ENCODE results near the gene NTF3. TPM values are rescaled to one million over a fixed set of nuclear protein-coding genes. Genes with fewer than 3 reads are reported as not detected.
A peak's percentile ranks its signal among the peaks of the same experiment; 100 is the strongest.

NTF3 gene
- total and polyA plus RNA-seq, 2 of the 8 experiments (the other 6 are each of a cell fraction or from before 2014, with no cell fraction given) = 1.4 to 2.3 TPM

DNA sequence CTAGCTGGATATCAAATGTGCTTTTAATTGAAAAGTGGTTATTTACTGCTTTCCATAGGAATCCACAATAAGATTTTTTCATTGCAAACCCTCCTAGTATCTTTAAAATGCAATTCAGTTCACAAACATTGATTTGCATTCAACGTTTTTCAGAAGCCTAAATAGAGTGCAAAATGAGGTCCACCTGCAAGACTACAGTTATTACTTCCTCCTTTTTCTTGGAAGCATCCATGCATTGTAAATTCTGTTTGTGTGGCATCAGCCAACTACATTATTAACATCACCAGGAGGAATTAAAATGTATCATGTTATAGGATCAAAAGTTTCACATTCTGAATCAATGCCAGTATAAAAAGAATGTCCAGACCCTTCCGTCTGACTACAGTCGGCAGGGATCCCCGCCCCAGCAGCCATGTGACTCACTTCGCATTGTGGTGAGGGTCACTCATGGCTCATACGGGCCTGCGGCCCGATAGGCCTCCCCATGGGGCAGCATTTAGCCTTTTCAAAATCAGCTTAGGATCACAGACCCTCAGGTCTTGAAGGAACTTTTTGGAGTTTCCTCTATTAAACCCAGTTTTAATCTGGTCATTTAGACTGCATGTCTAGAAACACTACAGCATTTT lies 46.3 kb downstream of the NTF3 start:
- Histone ChIP-seq H2BK5ac (ENCODE audit: low read depth, low read length) (no peak overlapping the region), H3K4ac (replicated peaks; ENCODE audit: insufficient read length, low read depth, low read length) (no peak overlapping the region), H3K9ac (replicated peaks in 1 of 4; ENCODE audit: extremely low read depth in 1 of 4, low read depth in 3 of 4, low read length in 3 of 4) (no peak overlapping the region), H4K91ac (replicated peaks; ENCODE audit: insufficient read length, low read length) (no peak overlapping the region), H2AK5ac (ENCODE audit: low read depth, low read length) (no peak overlapping the region), H3K4me3 (ENCODE audit: extremely low read depth in 1 of 4, insufficient read depth in 2 of 4, low read depth in 3 of 4, low read length in 4 of 4) (no peak overlapping the region), H3K36me3 (ENCODE audit: control insufficient read depth in 2 of 4, insufficient read depth in 4 of 4, low read length in 3 of 4) (no peaks in the 10 kb centered on the region; a peak in 1 of 8 replicates), H3K27me3 (replicated peaks in 1 of 4; ENCODE audit: control insufficient read depth in 3 of 4, extremely low read depth in 1 of 4, insufficient read depth in 3 of 4, low read length in 3 of 4) (peaks cover 0 to 6% (median 0%) of the 10 kb centered on the region in 4 experiments; a peak in 4 of 7 replicates), H2BK15ac (ENCODE audit: low read length) (no peak overlapping the region), H3K79me2 (ENCODE audit: control insufficient read depth in 1 of 2, insufficient read depth in 2 of 2, low read length in 2 of 2) (no peaks in the 10 kb centered on the region), H2BK120ac (replicated peaks; ENCODE audit: low read depth, low read length) (no peak overlapping the region), H4K20me1 (replicated peaks in 1 of 2; ENCODE audit: control insufficient read depth in 1 of 2, insufficient read depth in 2 of 2, low read length in 2 of 2) (no peaks in the 10 kb centered on the region), H3K79me1 (ENCODE audit: low read depth, low read length) (no peaks in the 10 kb centered on the region), H3K14ac (ENCODE audit: insufficient read length) (no peak overlapping the region), H3K4me1 (replicated peaks in 1 of 4; ENCODE audit: control insufficient read depth in 3 of 4, insufficient read depth in 4 of 4, low read length in 3 of 4) (peaks cover 3 to 18% (median 14%) of the 10 kb centered on the region in 4 experiments; a peak in 6 of 7 replicates), H3K27ac (ENCODE audit: low read depth, low read length) (no peak overlapping the region), H3K23ac (ENCODE audit: insufficient read length) (no peak overlapping the region), H4K8ac (ENCODE audit: extremely low read depth, insufficient read depth, low read length) (no peak overlapping the region), H2AFZ (ENCODE audit: low read length) (no peak overlapping the region), H3K4me2 (ENCODE audit: insufficient read depth in 1 of 2, low read depth in 2 of 2, low read length in 2 of 2) (no peak overlapping the region), H2BK12ac (ENCODE audit: low read depth, low read length) (no peak overlapping the region), H3K56ac (replicated peaks; ENCODE audit: insufficient read length, low read depth, low read length) (no peak overlapping the region), H3K23me2 (ENCODE audit: low read depth, low read length) (peaks cover 9% of the 10 kb centered on the region), H2BK20ac (ENCODE audit: low read length) (no peak overlapping the region), H3K18ac (ENCODE audit: extremely low read depth, low read length) (no peak overlapping the region), H3K9me3 (ENCODE audit: insufficient read depth in 2 of 2, low read depth in 1 of 2, low read length in 1 of 2) (no peaks in the 10 kb centered on the region), H4K5ac (ENCODE audit: insufficient read length, low read depth, low read length) (no peak overlapping the region)
- DNase-seq (ENCODE audit: low read depth in 1 of 2, low spot score in 2 of 2) (no peak), FAIRE-seq (no peak)
- ChIA-PET POLR2A (ENCODE audit: partially characterized antibody) (interaction anchor here (0.6 to 0.8 kb wide), 2 partner anchors 9 to 44 kb away, joined by 3 to 5 read pairs; no protein-coding TSS in a partner anchor), CTCF (ENCODE audit: partially characterized antibody) (interaction anchor here (0.8 to 2.8 kb wide), 9 partner anchors 8 to 319 kb away, joined by 3 to 13 read pairs (median 3); no protein-coding TSS in a partner anchor)
- 67% methylated on average over 8 of the region's 8 CpGs; no CpG with 5 or more reads in 1 of the 2 experiments for WGBS, 2 experiments (ENCODE audit: extremely low coverage in 1 of 2, insufficient coverage in 1 of 2, insufficient read length in 1 of 2, insufficient replicate concordance in 2 of 2, low coverage in 1 of 2, low lambda C conversion rate in 2 of 2, missing lambda C conversion rate in 1 of 2)
- TF ChIP-seq, protein P1, sequence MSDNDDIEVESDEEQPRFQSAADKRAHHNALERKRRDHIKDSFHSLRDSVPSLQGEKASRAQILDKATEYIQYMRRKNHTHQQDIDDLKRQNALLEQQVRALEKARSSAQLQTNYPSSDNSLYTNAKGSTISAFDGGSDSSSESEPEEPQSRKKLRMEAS (IDR thresholded peaks at IDR 0.05) = 0 out of 2 replicates have a peak, but pooled peaks have one; percentile 9
- TF ChIP-seq ASH2L (IDR thresholded peaks at IDR 0.05; ENCODE audit: low read length) (no peak), KDM1A (IDR thresholded peaks at IDR 0.05; ENCODE audit: borderline replicate concordance, low read length) (no peak), HDAC6 (IDR thresholded peaks at IDR 0.05; ENCODE audit: low read depth, low read length) (no peak)
